Loucy (cell line): Measurements from ENCODE around the gene EMC6.
A peak's percentile ranks its signal among the peaks of the same experiment; 100 is the strongest.

ENCODE experiments used
- CTCF ChIP-seq: fragments of 200-600 bp; sonication (generic); conservative IDR thresholded peaks from 2 replicates; pipeline ENCODE4 v1.5.1; 2014; ENCODE audit warnings: mild to moderate bottlenecking, antibody characterized with exemption, low read length
- EZH2phosphoT487 ChIP-seq: fragments of 200-600 bp; IDR thresholded peaks from 2 replicates; pipeline ENCODE4 v1.6.1; 2018; ENCODE audit warnings: antibody characterized with exemption, mild to moderate bottlenecking, moderate library complexity, borderline replicate concordance

DNA sequence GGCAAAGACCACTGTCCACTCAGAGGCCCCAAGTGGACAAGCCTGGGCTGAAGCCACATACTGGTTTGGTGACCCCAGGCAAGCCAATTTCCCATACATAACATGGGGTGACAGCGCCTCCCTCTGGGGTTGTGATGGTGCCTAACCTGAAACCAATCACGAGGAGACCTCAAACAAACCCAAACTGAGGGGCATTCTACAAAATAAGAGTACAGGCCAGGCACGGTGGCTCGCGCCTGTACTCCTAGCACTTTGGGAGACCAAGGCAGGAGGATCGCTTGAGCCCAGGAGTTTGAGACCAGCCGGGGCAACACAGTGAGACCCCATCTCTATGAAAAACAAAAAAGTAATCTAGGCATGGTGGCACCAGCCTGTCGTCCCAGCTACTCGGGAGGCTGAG, 23.7 kb downstream of the EMC6 start:
- TF ChIP-seq CTCF = peak; percentile 48
- no peak for TF ChIP-seq EZH2phosphoT487
